GM23248 (cell line): ENCODE results near the gene DAB2IP.

Experiments used
- EZH2 ChIP-seq: fragments of 200-600 bp; sonication (generic); IDR thresholded peaks from 2 replicates; pipeline ENCODE4 v1.6.1; 2018; ENCODE audit warnings: antibody characterized with exemption, mild to moderate bottlenecking; ENCODE audit not compliant: insufficient read depth, poor library complexity, severe bottlenecking
- EZH2phosphoT487 ChIP-seq: fragments of 200-600 bp; sonication (generic); IDR thresholded peaks from 2 replicates; pipeline ENCODE4 v1.6.1; 2018; ENCODE audit warnings: antibody characterized with exemption, moderate library complexity, mild to moderate bottlenecking, low read depth; ENCODE audit not compliant: insufficient read depth

GRCh38 chr9:121727295-121728020 lies 76.0 kb downstream of the DAB2IP start:
- no peak for TF ChIP-seq EZH2phosphoT487
- no peak for TF ChIP-seq EZH2
